Skeletal muscle cell (primary cell): ENCODE measurements around the gene ROBO1.

Source experiments
- DNase-seq: peaks from one replicate; pipeline ENCODE4 v3.0.0-alpha.2; 2010; ENCODE audit warnings: low read depth
- H3K4me3 ChIP-seq: 2 replicates; pipeline ENCODE4 v1.5.1; 2011; ENCODE audit warnings: low read depth, mild to moderate bottlenecking, control low read depth, low read length, moderate library complexity

Gene ROBO1

GRCh38 chr3:78919021-78919755 lies 848.6 kb downstream of the ROBO1 start:
- peak; percentile 94 for DNase-seq
- H3K4me3 ChIP-seq: no peak overlapping the region

DNA sequence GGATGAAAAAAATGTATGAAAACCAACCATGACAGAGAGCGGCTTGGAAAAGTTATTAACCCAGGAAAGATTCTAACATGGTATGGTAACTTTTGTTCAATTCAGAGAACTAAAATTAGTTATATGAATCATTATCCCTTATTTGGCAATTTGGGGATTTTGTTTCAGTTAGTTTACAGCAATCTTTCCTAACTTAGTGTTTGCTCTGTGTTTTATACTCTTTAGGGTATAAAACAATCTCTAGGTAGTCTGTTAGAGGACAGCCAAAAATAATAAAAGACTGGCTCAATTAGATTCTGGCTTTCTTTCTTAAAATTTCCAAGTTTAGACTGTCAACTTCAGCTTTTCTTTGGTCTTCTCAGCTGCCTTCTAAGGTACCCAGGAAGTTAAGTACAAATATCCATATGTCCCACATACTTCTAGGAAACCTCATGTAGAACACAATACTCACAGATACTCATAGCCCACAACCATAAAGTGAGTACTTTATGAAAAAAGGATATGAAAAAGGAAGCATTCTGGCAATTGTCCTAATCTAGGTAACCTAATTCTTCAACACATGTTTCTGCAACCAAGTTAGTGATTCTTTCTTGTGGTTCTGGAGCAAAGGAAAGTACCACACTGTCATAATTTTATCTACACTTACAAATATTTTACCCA lies 849.3 kb downstream of the ROBO1 start:
- DNase-seq: peak; percentile 34
- no peak overlapping the region for H3K4me3 ChIP-seq

DNA sequence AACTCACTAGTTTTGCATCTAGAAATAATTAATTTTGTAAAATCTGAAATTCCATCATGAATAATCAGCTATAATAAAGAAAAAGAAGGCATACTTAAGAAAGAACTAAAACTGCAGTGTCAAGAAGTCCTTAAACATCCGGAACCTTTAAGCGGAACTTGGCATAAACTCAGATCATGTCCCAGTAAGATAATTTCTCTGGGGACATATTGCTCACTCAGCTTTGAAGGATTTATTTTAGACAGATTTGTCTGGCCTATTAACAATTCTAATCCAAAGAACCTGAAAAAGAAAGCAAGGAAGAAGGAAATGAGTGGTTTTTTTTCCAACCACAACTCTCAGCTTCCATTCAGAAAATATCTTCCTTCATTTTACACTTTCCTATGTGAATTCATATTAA lies 850.3 kb downstream of the ROBO1 start:
- DNase-seq: peak; percentile 57
- no peak overlapping the region for H3K4me3 ChIP-seq

DNA sequence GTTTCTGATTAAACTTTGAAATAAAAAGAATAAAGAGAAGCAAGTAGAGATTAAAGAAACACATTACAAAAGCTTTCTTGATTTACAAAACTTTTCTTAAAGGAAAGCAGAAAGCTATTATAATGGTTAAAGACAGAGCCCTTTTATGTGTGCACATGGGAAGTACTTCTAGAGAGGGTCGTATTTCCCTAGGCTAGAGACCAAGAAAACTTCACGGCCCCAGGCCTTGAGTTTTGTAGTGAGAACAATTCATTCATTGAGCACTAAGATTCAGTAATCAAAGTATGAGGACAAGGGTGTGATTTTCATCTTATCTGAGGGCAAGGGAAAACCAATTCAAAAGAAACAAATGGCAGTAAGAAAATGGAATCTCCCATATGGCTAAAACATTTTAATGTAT lies 854.1 kb downstream of the ROBO1 start:
- H3K4me3 ChIP-seq: no peak overlapping the region
- DNase-seq: no peak

GRCh38 chr3:78912687-78913086 lies 855.1 kb downstream of the ROBO1 start:
- DNase-seq: no peak
- H3K4me3 ChIP-seq: no peak overlapping the region

DNA sequence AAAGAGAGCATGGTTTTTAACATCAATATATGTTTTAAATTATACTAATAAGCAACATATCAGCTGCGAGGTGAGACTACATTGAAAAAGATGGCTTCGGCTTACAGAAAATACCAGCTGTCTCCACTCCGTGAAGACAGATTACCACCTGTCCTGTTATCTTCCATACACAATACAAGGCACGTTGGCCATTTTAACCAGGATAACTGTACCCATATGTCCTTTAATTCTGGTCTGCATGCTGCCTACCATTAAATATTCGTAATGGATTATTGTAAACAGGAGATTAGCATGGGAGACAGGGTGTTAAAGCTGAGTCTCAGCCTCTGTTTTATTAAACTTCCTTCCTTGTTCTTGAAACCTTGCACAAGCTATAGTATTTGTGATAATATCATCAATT lies 855.5 kb downstream of the ROBO1 start:
- DNase-seq: no peak

DNA sequence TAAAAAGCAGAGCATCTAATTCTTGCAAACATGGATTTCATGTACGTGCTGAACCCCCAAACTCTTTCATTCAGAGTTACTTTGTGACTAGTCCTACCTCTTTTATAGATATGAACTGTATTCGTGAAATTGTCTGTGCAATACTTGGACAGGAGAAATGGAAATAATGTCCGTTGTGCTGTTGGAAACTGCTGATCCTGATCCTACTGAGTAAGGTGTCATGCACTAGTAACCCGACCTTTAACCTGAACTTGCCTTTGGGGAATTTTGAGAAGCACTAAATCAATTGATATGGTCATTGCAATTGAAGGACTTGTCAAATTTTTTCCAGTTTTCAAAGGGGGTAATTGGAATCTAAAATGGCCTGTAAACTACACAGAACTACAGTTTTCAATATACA lies 856.4 kb downstream of the ROBO1 start:
- DNase-seq: no peak
- H3K4me3 ChIP-seq: no peak overlapping the region

More for the DNA sequence above, 855.5 kb downstream of the ROBO1 start:
- no peak overlapping the region for H3K4me3 ChIP-seq

DNA sequence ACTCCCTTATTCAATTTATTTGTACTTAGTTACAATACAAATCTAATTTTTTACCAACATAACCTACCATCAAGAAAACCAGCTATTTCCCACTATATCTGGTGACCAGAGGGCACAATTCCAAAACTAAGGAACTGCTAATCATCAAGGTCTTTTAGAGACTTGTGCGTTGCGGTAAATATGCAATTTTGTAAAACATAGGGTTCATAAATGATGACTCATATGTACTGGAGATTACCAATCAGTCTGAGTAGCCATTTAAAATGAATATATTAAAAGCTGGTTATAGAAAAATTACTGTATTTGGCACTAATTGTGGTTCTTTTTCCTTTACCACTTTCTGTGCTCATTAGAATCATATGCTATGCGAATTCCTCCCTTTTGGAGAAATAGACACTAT lies 859.6 kb downstream of the ROBO1 start:
- no peak for DNase-seq
- no peak overlapping the region for H3K4me3 ChIP-seq

GRCh38 chr3:78907367-78907766 lies 860.4 kb downstream of the ROBO1 start:
- DNase-seq: no peak
- no peak overlapping the region for H3K4me3 ChIP-seq

DNA sequence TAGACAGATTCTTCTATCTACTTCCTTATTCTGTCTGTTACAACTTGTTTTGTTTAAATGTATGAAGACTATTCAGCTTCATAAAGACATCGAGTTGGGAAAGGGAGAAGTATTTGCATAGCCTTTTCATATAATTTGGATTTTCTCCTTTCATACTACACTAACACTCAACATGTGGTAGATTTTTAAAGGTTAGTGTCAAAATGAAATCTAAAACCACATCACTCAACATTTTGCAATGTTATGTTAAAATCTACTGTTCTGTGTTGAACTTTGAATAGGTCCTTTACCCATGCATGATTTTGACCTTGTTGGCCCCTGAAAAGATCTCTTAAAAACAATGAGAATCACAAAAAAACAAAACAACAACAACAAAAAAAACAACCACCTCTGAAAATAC lies 860.9 kb downstream of the ROBO1 start:
- H3K4me3 ChIP-seq: no peak overlapping the region
- DNase-seq: no peak

DNA sequence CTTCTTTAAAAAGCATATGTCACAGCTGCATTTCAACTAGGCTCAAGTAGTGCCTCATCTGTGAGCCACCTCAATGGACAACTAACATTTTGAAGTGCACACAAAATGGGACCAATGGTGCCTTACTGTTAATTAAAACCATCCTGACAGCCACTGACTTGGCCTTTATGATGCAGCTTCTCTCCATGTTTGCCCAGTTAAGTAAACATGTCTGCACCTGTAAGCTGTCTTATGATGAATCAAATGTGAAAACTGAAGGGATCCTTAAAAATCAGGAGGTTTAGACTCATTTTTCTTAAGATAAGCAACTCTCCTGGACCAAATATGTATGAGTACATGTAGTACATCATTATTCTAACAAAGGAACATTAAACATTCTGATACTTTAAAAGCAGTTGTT lies 861.6 kb downstream of the ROBO1 start:
- DNase-seq: no peak
- H3K4me3 ChIP-seq: no peak overlapping the region

DNA sequence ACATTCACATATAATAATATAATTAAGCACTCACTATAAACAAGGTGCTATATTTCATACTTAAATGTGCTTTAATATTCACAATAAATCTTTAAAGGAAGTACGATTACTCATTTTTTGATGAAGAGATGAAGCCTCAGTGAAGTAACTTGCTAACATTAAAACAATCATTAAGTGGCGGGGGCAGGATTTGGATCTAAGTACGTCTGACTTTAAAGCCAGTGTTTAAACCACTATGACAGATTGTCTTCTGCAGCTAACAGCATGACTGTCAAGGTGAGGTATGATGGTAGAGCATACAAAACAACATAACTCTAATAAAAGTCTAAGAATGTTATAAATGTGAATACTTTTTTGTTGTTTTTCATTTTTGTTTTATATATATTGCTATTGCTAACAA lies 862.1 kb downstream of the ROBO1 start:
- no peak for DNase-seq

DNA sequence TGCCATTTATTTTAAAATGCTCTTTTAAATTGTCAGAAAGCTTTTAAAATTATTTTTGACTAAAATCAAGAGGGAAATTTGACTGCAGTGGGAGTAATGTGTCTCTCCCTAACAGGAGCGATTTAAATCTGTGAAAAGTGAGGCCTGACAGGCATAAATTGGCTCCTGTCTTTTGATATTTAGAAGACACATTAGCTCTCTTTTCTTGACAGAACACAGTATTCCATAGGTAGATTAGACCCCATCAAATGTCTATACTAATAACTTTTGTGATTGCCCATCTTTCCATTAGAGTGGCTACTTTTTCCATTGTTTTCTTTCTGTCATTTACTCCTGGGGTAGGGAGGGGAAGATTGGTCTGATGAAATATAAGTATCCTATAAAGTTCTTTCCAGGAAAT lies 866.3 kb downstream of the ROBO1 start:
- DNase-seq: no peak
- H3K4me3 ChIP-seq: no peak overlapping the region

More for the DNA sequence above, 862.1 kb downstream of the ROBO1 start:
- H3K4me3 ChIP-seq: no peak overlapping the region

GRCh38 chr3:78900880-78901279 lies 866.9 kb downstream of the ROBO1 start:
- no peak for DNase-seq
- H3K4me3 ChIP-seq: no peak overlapping the region

DNA sequence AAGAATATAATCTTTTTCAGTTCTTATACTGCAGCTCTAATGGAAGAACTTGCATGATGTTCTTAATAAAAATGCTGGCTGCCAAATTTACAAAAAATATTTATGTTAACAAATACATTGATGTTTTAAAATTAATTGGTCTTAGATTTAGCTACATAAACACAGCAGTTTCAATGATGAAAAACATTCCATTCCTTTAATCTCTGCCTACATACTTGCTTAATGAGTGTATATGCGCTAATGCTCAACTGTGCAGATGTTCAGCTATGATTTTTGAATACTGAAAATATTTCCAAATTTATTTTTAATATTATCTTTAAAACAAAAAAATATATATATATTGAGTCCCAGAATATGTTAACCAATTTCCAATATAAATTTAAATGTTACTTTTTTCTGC lies 867.4 kb downstream of the ROBO1 start:
- no peak for DNase-seq
- no peak overlapping the region for H3K4me3 ChIP-seq

DNA sequence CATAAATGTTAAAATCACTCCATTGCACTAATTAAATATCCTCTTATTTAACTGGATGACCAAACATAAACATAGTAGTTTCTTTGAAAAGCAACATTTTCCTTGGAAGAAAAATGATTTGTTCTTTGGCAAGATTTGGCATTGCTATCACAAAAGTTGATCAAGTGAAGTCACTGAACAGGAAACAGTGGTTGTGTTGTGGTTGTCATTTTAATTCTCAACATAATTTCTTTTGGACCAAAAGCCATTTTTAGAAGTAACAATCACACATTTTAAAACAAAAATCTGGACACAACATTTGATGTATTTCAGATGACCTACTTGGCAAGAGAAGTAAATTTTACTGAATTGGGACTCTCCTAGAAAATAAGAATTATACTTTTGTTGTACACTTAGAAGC lies 872.3 kb downstream of the ROBO1 start:
- no peak for DNase-seq
- no peak overlapping the region for H3K4me3 ChIP-seq

- H3K4me3 ChIP-seq: no peak overlapping the region
- no peak for DNase-seq
Measured at GRCh38 chr3:78894787-78895186, 873.0 kb downstream of the ROBO1 start.

DNA sequence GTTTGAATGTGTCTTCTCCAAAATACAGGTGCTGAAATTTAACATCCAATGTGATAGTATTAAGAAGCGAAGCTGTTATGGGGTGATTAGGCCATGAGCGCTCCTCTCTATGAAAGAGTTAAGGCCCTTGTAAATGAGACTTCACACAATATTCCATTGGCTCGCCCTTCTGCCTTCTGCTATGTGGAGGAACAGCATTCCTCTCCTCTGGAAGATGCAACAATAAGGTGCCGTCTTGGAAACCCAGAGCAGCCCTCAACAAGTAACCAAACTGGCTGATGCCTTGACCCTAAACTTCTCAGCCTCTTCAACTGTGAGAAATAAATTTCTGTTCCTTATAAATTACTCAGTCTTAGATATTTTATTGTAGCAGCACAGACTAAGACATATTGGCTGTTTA lies 874.6 kb downstream of the ROBO1 start:
- DNase-seq: no peak
- H3K4me3 ChIP-seq: no peak overlapping the region

- no peak for DNase-seq
- H3K4me3 ChIP-seq: no peak overlapping the region
Measured at GRCh38 chr3:78889348-78889747, 878.5 kb downstream of the ROBO1 start.

DNA sequence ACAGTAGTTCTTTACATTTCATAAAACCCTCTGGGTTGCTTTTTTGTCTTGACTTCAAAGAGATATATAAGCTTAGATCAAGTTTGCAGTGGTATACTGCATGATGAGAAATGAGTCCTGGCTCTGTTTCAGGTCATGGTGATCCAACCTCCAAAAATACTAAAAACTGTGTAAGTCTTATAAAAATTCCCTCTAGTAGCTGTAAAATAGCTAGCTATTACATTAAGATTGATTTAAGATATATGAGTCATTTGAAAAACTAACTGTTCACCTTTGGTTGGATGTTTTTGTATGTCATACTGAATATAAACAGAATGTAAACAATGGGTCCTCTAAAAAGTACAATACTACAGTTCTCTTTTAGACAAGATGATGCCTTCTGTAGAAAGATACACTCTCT lies 879.2 kb downstream of the ROBO1 start:
- no peak overlapping the region for H3K4me3 ChIP-seq

DNA sequence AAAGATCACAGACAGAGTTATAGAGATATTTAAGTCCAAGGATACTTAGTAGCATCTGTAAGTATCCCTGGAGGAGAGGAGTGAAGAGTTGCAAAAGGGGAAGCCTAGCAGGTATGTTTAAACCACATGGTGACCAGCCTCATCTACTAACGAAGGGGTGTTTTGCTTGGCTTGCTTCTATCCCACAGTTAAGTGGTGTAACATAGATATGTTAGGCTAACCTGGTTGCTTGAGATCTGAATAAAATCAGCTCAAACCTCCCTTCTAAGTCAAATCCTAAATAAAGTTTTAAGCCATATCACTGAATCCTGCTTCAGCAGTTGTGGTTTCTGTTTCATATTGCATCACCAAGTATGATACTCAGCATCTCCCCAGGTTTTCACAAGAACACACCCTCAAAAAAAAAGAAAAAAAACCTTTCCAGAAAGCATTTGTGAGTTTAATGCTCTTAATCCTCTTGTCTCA lies 880.2 kb downstream of the ROBO1 start:
- DNase-seq: no peak
- no peak overlapping the region for H3K4me3 ChIP-seq

More for the DNA sequence above, 879.2 kb downstream of the ROBO1 start:
- no peak for DNase-seq
